Measurements from ENCODE around the gene GPR55.
A peak's percentile ranks its signal among the peaks of the same experiment; 100 is the strongest.
"Not testable (repeated sequence)": the region's sequence is repeated elsewhere in the genome, so short reads cannot be mapped to it uniquely, and the experiment has no call there.

The GPR55 gene

DNA sequence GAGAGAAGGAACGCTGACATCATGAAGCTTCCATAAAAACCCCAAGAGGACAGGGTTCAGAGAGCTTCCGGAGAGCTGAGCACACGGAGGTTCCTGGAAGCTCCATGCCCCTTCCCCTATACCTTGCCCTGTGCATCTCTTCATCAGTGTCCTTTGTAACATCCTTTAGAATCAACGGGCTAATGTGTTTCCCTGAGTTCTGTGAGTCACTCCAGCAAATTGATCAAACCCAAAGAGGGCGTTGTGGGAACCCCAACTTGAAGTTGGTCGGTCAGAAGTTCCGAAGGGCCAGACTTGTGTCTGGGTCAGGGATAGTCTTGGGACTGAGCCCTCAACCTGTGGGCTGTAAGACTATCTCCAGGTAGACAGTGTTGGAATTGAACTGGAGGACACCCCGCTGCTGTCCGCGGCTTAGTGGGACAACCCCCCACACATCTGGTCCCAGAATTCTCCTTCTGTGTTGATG is 25.9 kb upstream of the GPR55 start:
- no peak for DNase-seq

DNA sequence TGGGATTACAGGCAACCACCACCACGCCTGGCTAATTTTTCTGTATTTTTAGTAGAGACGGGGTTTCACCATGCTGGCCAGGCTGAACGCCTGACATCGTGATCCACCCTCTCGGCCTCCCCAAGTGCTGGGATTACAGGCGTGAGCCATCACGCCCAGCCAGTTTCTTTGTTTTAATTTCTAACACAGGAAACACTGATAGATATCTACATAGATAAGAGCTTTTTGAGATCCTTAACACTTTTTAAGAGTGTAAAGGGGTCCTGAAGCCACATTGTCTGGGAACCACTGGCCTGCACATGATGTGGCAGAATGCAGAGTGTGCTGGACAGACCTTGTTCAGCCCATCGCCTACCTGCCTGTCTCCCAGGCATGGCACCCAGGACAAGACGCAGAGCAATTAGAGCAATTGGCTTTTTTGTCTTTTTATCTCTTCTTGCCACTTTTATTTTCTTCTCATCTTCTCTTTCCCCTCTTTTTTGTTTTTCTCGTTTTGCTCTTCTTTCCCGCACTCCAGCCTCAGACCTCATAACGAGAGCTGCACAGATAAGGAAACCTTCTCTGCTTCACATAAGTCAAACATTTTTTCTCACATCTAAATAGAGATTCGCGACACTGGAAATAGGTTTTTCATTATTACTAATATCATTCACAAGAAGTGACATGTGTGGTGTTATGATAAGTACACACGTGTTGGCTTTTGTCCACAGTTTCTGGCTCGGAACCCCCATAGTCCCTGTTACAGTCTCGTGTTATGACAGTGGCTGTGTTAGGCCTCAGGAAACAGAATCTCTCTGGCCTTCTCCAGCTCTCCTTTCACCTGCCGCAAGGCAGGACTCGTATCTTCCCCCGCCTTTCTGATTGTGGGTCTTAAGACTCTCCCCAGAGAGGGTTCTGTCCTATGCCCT is 25.2 kb upstream of the GPR55 start:
- DNase-seq: no peak

DNA sequence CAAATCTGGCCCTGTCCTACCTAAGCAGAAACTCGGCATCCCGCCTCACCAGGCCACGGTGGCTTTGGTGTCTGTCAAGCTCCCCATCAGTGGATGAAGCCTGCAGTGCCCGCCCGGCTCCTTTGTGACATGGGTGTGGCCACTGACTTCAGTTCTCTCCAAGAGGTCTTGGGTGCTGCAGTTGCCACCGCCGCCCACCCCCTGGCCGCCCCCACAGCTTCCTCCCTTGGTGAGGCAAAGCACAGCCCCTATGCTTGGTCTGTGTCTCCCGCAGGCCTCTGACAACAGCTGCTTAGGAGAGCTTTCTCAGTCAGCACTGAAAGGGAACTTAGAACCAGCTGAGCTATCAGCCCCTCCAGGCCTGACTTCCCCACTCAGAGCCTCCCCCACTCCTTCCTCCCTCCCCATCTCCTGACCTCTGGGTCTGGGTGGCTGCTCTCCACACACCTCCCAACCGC is 22.9 kb upstream of the GPR55 start:
- no peak for DNase-seq

DNA sequence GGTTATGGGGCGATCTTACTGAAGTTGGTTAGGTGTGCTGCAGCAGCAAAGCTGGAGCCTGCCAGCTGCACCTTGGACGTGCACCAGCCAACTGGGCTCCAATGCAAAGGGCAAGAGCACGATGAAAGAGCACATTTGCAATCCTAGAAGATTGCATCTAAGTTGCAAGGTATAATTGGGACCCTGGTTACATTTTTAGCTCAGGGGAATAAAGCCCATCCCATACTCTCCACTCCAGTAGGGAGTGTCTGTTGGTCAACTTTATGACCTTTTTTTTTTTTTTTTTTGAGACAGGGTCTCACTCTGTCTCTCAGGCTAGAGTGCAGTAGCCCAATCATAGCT is 22.2 kb upstream of the GPR55 start:
- no peak for DNase-seq

DNA sequence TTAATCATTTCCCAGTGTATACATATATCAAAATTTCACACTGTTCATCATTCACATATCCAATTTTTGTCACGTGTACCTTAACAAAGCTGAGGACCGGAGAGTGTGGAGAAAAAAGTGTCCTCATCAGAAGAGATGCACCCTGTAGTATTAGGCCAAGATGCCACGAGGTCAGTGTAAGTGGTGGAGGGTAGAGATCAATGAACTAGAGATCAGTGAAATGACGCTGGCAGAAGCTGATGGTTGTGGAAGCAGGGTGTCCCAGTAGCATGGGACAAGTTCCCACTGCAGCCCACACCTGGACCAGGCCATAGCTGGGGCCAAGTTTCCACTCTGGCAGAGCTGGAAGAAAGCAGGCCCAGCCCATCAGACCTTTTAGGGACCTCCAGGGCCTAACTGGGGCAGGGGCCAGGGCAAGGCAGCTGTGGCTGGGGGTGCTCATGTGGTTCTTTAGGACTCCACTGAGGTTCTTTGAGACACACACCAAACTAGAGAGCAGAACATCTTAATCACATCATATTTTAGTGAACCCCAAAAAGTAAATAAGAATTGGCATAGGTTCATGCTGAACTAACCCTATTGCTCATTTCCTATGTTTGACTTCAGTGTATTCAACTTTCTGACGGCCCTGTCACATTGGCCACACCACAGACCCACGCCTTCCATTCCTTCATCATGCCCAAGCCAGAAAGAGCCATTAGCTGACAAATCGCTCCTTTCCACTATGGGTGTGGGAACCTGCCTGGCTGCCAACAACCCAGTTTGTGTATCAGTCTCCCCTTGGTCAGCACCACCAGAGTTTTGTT is 21.6 kb upstream of the GPR55 start:
- no peak for DNase-seq

DNA sequence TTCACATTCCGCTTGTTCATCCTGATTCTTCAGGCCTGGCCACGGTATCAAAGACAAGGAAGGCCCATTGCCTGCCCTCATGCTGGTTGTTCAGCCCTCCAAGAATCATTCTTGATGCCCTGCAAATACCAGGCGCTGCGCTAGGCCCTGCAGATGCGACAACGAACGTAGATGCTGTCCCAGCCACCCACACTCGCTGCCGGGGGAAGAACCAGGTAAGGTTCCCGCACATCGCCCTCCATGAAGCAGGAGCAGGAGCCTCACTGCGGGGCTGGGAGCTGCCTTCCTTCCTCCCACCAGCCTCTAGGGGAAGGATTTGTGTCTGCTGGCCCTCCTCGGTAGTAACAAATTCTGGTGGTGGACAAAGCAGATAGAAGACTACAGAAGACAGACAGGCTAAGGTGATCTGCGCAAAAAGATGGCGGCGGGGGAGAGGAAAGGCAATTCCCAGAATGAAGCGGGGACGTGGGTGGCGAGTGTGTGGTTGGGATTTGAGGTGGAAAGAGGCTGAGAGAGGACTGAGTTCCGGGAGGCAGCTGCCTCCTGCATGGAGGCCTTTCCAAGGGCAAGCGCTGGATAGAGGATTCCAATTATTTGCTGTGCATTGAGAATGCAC is 19.8 kb upstream of the GPR55 start:
- DNase-seq: no peak

DNA sequence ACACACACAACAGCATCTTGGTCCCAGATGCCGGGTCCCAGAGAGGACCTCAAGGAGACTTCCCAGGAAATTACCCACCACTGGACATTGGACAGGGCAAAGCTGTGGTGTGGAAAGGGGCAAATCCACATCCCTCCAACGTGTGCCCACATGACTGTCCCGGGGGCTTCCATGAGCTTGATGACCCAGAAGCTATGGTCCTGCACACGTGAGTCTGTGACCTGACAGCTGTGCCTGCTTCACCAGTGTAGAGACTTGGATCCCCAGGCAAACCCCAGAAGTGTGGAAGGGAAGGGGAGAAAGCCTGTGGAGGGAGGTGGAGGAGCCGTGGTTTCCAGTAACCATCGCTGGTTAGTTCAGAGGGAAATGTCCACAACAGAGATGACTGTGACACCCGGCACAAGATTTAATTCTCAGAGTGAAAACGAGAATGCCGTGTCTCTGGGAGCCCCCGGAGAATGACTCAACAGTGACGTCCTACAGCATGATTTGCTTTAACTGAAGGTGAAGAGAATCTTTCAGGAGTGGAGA is 19.1 kb upstream of the GPR55 start:
- no peak for DNase-seq

DNA sequence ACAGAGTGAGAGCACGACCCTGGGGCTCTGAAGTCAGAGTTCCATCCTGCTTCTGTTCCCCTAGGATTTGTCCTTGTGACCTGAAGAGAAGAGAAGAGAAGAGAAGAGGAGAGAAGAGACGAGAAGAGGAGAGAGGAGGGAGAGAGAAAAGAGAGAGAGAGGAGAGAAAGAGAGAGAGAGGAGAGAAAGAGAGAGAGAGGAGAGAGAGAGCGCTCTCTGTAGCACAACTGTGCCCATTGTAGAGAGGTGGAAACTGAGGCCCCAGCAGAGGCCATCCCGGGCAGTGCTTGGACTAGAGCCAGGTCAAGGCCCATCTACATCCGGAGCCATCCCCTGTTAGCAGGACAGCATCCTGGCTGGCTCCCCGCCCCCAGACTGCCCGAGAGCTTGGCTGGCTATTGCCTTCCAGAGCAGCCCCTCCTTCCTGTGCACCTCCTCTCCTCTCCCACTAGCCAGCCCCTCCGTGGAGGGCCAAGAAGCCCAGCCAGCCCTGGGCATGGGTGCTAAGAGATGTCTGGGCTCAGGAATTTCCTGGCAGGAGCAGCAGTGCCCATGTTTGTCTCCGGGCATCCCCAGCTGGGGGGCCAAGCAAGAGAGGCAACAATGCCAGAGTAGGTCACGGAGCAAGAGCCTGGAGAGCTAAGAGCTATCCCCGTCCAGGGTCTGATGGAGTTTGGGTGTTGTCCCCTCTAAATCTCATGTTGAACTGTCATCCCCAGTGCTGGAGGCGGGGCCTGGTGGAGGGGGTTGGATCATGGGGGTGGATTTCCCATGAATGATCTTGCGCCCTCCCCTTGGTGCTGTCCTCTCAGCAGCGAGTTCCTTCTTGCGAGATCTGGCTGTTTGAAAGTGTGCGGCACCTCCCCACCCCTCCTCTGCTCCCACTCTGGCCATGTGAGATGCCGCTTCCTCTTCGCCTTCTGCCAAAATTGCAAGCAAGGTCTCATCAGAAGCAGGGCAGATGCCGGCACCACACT is 18.2 kb upstream of the GPR55 start:
- peak; percentile 35 for DNase-seq

DNA sequence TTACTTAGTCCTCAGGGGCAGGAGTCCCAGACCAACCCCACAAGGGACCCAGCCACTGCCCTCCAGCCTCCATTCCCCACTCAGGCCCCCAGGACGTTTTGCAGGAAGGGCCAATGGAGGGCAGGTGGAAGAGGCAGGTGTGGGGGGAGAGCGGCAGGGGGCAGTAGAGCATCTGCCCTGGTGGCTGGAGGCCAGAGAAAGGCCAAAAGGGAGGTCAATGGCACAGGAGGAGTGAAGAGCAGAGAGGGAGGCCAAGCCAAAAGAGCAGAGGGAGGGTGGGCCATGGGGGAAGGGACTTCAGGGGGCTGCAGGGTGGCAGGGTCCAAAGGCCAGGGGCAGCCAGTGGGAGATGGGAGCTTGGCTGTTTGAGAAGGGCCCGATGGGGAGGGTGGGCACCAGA is 17.3 kb upstream of the GPR55 start:
- DNase-seq: no peak

DNA sequence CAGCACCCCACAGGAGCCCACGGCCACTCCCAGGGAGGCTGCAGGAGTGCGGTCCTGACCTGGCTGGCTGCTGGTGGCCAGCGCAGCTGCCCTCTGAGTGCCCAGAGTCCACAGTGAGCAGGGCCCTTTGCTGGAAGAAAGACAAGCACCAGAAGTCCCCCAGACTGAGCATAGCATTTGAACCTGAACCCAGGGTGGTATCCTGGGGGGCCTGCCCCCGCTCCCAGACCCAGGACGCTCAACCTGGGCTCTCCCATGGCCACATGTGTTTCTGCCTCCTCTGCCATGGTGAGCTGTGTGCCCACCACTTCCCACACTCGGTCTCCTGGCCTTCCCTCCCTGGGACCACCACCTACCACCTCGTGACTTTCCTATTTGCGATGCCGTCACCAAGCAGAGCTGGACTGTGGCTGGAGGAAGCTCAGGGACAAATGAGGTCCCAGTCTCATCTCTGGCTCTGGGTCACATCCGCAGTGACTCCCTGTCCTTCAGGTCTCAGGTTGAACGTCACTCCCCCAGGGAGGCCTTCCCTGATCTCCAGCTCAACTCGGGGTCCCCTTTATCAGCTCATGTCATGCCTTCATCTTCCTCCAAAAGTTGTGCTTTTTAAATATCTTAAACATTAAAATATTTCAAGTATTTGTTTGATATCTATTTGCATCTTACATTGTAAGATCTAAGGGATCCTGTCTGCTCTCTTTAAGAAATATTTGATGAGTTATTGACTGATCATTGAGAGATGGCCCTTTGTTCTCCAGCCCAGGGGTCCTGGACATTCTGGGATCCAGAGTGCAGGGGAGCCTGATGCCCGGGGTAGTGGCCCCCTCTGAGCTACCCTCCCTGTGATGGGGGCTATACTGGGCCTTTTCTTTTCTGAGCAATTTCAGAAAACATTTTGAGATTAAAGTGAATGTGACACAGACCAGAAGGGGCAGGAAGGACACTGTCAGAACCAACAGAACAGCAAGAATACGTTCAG is 16.4 kb upstream of the GPR55 start:
- DNase-seq: no peak

DNA sequence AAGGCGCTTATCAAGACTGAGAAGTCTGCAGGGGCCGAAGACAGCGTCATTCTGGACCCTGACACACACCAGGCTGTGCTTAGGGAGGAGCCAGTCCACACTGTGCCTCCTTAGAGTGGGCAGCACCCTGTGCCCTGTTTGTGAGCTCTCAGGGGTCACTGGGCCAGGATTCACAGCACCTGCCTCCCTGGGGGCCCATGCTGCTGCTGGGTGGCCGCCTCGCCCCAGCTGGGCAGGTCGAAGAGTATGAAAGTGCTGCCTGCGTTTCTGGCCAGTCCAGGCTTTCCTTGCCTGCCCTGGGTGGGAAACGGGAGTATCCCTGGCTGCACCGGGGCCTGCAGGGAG is 15.4 kb upstream of the GPR55 start:
- DNase-seq: no peak

DNA sequence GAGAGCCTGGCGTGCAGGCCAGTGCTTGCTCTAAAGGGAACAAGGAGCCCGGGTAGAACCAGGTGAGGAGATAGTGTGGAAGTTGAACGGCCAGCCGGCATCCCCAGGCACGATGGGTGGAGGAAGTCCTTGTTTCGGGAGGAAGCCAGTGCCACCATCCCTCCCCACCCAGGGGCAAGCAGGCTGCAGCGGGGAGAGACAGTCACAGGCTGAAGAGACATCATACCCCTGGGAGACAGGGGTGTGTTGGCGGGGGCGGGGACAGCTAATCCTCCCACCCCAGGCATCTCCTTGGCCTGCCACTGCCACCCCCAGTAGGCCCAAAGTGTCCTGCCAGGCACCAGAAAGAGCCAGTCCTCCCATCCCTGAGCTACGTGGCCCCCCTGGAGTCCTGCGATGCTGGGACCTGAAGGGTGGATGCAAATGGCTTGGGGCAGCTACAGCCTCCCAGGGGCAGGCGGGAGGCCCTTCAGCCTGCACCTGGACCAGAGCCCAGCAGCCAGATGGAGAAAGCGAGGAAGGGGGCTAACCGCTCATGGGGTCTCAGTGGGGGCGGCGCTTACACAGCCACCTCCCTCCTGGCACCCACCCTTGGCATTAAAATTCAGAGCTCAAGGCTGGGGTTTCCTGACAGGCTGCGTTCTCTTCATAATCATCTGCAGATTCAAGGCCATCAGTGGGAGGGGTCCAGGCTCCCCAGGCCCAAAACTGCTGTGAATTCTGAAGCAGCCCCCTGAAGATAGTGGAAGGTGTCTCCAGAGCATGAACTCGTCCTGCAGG is 14.8 kb upstream of the GPR55 start:
- no peak for DNase-seq

DNA sequence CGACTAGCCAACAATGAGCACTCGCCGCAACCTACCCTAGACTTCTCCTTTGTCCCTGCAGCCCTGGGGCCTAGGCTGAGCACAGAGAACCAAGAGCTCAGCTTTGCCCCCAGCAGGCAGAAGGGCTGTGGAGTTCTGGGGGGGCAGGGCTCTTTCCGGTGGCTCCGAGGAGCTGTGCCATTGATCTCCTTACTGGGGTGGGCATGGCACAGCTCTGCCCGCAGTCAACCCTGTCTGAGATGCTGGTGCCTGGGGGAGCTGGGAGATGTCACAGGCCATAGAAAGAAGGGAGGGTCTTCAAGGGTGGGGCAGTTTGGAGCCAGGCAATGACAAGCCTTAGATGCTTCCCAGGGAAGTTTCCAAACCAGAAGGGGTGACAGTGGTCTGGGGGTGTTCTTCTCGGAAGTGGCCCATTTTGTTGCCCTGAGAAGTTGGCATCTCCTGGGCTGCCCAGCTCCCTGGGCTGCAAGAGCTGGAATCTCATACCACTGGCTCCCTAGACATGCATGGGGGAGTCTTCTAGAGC is 14.1 kb upstream of the GPR55 start:
- no peak for DNase-seq

DNA sequence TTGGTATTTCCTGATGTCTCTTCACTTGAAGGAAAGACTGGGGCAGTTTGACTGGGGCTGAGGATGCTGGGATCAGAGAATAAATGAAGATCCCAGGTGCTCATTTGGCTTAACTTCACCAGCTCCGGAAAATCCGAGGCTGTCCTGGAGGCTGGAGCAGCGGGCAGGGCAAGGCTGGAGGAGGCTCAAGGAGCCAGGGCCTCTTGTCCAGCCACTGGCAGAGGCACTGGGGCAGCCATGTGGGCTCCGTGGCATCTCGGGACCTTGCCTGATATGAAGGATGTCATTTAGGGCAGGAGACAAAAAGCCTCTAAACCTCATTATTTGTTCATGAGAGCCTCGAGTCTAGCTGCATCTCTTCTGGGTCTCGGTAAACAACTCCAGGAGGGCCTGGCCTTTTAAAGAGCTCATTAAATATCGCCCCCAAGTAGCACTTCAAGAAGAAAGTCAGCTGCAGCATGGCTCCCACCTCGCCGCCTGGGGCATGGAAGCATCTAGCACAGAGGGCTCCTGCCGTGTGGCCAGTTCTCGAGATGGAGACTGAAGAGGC is 13.5 kb upstream of the GPR55 start:
- no peak for DNase-seq

DNA sequence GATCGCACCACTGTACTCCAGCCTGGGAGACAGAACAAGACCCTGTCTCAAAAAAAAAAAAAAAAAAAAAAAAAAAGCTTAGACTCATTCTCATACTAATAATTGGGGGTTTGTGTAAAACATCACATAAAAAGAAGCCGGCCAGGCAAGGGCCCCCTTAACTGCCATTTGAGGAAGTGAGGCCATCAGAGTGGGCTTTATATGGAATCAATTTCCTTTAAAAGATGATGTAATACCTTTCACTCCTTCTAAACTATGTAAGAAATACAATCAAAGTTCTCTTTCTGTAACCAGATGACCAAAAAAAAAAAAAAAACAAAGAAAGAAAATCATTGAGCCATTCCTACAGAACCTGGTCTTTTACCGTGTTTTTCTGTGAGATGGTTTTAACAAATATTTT is 13.1 kb upstream of the GPR55 start:
- no peak for DNase-seq

DNA sequence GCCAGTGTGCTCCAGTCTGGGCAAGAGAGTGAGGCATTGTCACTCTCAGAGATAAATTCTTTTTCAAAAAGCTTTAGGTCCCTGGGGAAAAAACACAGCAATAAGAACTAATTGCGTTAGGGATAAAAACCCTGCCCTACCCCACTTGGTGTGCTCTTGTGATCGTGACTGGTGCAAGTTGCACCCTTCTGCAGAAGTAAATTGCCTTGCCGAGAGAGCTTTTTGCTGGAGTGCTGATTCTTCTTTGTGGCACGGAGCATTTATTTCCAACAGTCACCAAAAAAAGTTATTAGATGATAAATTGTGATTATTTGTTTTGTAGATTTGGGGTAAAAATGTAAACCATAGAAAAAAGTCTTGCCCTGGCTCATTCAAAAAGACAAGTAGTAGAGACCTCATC is 12.3 kb upstream of the GPR55 start:
- no peak for DNase-seq

DNA sequence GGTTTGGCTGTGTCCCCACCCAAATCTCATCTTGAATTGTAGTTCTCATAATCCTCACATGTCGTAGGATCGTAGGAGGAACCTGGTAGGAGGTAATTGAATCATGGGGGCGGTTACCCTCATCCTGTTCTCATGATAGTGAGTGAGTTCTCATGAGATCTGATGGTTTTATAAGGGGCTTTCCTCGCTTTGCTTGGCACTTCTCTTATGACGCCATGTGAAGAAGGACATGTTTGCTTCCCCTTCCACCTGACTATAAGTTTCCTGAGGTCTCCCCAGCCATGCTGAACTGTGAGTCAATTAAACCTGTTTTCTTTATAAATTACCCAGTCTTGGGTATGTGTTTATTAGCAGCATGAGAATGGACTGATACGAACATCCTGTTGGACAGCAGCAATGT is 11.2 kb upstream of the GPR55 start:
- DNase-seq: not testable (repeated sequence)

DNA sequence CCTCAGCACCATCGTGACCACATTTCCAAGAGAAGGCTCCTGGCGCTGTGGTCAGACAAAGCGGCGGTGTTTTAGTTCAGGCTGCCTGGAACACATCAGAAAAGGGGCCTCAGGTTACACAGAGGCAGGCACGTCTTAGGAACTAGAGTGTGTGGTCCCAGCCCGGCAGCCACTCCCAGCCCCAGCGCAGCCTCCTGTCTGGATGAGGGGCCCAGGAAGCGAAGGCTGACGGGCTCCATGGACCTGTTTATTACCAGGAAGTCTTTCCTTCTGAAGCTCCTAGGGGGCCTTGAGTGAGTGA is 10.0 kb upstream of the GPR55 start:
- peak; percentile 9 for DNase-seq

DNA sequence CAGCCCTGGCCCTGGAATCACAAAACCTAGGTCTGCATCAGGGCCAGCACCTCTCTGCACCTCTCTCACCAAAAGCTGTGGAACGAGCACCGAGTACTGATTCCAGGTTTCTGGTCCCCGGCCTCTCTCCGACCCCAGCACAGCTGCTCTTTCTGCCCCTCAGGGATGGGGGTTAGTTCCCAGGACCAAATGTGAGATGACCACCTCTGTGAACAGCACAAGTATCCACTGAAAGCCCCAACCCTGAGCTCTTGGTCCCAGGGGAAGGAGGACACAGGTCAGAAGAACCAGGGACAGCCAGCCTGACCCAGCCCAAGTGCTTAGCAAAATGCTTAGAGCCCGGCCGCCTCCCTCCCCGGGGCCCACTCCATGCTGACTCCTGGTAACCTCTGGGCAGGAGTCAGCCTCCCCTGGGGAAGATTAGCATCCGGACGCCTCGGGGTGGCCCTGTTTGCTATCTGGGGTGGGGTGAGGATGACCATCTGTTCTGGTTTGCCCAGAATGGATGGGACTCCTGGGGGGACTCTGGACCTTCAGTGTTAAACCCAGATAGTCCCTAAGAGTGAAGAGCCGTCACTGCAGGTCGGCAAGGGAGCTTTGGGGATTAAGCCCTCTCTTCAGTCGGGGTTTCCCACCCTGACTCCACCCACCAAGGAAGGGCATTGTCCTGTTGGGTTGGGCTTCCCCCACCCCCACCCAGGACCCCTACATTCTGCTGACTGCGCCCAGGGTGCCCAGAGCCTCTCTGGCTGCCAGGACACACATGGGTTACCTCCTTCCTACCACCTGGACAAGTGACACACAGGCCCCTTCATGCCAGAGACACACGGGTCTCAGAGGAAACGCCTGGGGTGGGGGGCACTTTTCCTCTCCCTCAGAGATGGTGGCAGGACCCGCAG is 9.4 kb upstream of the GPR55 start:
- DNase-seq: peak; percentile 11

Data from activated T-cell treated with anti-CD3 and anti-CD28 coated beads, Interleukin-2, amount 50 U/mL, for 1 hour (primary cell).